GM21367 (cell line): ENCODE data around the gene SETD9.

ENCODE experiments used
- ATAC-seq: cut with Tn5 transposase; IDR thresholded peaks from one replicate; pipeline ENCODE4 v1.9.1; 2021; ENCODE audit not compliant: unreplicated experiment

Gene SETD9

GRCh38 chr5:56922922-56923321, 13.5 kb downstream of the SETD9 start:
- ATAC-seq: no peak

- ATAC-seq: no peak
Observed at GRCh38 chr5:56934325-56934724, 24.9 kb downstream of the SETD9 start.

DNA sequence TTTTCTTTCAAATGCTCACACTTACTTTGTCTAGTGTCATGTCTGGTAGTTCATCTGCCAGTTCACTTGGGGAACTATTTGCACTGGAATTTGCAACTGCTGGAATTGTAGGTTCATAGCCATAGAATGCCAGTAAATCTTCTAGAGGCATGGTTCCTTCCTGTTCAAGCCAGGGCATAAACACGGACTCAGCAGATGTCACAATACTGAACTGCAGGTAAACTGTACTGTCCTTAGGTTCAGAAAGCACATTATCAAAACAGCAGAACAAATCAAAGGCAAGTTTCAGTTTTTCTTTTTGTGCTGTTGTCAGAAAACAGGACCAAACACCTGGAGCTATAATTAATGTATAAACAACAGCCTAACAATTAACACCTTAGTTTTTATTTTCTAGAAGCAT, 29.5 kb downstream of the SETD9 start:
- ATAC-seq: no peak

DNA sequence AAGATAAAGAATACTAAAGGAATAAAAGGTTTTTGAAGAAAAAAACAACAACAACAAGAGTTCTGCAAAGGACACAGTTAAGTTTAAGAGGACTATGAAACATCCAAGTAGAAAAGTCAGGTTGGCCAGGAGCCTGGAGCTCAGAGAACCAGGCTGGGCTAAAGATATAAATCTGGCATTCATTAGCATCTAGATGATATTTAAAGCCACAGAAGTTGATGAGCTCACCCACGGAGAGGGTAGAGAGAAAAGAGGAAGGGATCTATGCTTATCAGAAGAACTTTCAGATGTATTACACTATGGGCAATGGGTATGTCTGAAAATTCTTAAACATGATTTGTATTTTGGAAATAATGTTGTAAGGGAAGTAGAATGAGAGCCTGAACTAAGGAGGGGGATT, 32.6 kb downstream of the SETD9 start:
- ATAC-seq: no peak

GRCh38 chr5:56947052-56947451, 37.7 kb downstream of the SETD9 start:
- ATAC-seq: no peak

- peak; percentile 45 for ATAC-seq
Observed at GRCh38 chr5:56950626-56951125, 41.3 kb downstream of the SETD9 start.

- ATAC-seq: peak; percentile 46
Observed at GRCh38 chr5:56951126-56951945, 41.9 kb downstream of the SETD9 start.

DNA sequence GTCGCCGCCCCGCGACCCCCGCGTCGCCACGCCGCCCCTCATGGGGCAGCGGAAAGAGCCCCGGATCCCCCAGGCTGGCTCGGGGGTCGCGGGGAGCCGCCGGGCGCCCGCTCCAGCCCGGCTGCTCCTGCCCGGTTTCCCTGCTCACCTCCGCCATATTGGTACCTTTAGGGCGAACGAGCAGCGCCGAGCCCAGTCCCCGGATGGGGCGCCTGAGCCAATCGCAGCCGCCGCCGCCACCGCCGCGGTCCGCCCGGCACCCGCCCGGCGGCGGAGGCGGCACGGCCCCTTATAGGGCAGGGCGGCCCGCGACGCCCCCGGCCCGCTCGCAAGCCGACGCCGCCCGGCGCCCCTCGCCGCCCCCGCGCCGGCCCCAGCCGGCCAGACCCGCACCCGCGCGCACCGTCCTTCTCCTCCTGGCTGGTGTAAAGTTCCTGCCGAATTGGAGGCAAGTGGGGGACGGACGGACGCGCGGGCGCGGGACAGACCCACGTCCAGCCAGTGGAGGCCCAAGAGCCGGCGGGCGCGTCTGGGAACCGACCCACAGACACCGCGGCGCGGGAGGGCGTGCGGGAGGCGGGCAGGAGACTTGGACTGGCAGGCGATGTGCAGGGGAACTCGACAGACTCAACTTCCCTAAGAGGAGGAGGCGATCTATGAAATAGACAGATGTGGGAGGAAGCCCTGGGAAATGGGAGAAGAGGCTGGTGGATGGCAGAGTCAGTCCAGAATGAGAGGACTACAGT, 42.7 kb downstream of the SETD9 start, which contains the start of gene MIER3:
TSS of gene MIER3 (minus strand) at position 178 of the 746 bp plus-strand sequence. CDS start at position 157, 21 bp downstream.
- peak; percentile 80 for ATAC-seq

DNA sequence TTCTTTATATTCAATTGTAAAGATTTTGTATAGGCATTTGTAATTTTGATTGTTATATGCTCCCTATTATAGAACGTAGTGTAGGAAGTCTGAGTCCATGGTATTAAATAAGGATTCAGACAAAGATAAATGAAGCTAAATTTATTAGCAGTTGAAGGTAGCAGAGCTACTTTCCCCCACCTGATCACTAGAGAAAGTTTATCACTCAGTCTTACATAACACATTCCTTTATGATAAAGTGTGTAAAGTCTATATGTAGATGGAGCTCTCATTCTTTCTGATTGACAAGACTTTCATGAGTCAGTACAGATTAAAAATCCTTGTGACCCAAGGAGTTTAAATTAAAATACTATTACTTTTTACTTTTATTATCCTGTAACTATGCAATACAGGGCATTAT, 44.9 kb downstream of the SETD9 start:
- ATAC-seq: no peak

GRCh38 chr5:56958595-56958994, 49.2 kb downstream of the SETD9 start:
- ATAC-seq: no peak

DNA sequence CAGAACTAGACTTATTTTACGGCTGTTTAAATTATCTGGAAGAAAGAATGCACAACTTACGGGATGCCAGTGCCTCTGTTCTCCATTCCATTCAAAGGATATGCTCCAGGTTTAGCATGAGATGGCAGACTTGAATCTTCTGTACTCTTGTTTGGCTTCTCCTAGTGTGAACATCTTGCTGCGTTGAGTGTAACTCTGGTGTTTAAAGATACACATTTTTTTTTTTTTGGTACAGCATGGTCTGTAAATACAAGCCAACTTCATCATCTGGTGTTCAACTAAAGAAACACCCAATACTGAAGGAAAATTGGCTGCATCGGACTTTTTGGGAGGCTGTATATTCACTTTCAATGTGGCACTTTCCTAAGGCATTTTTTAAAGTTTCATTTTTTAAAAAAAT, 49.9 kb downstream of the SETD9 start:
- ATAC-seq: no peak

- no peak for ATAC-seq
Observed at GRCh38 chr5:56961746-56962145, 52.4 kb downstream of the SETD9 start.

DNA sequence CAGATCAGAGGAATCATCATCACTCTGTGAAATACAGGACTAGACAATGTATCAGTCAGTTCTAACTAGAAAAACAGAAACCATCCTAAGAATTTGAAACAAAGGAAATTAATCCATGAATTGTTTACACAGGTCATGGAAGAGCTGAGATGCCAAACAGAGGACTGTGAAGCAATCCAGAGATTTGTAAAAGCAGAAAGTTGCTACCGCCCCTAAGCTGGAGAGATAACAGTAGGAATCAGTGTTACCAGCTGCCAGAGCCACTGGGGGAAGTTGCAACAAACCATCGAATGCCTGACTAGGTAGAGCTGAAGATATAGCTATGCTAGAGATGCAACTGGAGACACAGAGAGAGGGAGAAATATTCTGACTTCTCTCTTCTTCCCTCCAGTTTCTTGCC, 52.9 kb downstream of the SETD9 start:
- no peak for ATAC-seq

DNA sequence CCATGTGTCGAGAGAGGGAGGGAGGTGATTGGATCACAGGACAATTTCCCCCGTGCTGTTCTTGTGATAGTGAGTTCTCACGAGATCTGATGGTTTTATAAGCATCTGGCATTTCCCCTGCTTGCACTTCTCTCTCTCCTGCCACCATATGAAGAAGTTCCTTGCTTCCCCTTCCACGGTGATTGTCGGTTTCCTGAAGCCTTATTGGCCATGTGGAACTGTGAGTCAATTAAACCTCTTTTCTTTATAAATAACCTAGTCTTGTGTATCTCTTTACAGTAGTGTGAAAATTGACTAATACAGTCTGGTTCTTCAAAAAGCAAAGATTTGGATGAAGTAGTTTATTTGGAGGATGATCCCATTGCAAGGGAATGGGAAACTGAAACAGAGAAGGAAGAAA, 53.9 kb downstream of the SETD9 start:
- no peak for ATAC-seq

DNA sequence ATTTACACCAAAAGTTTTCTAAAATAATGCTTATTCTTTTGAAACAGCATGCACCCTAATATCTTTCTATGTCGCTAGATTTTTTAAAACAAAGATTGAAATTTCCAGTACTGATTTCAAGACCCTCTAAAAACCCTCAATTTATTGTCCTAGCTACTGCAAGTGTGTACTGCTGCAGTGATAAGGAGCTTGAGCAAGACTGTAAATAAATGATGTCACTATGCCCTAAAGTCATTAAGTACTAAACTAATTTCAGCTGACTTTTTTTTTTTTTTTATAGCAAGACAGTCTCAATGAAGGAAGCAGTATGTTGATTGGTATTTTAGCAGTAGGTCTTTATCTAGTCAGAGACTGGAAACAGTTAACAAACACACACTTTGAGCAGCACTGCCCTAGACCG, 54.8 kb downstream of the SETD9 start:
- ATAC-seq: no peak
